Measurements from ENCODE around the gene GSTK1.
"Not testable (repeated sequence)": the region's sequence is repeated elsewhere in the genome, so short reads cannot be mapped to it uniquely, and the experiment has no call there.

GSTK1 gene

DNA sequence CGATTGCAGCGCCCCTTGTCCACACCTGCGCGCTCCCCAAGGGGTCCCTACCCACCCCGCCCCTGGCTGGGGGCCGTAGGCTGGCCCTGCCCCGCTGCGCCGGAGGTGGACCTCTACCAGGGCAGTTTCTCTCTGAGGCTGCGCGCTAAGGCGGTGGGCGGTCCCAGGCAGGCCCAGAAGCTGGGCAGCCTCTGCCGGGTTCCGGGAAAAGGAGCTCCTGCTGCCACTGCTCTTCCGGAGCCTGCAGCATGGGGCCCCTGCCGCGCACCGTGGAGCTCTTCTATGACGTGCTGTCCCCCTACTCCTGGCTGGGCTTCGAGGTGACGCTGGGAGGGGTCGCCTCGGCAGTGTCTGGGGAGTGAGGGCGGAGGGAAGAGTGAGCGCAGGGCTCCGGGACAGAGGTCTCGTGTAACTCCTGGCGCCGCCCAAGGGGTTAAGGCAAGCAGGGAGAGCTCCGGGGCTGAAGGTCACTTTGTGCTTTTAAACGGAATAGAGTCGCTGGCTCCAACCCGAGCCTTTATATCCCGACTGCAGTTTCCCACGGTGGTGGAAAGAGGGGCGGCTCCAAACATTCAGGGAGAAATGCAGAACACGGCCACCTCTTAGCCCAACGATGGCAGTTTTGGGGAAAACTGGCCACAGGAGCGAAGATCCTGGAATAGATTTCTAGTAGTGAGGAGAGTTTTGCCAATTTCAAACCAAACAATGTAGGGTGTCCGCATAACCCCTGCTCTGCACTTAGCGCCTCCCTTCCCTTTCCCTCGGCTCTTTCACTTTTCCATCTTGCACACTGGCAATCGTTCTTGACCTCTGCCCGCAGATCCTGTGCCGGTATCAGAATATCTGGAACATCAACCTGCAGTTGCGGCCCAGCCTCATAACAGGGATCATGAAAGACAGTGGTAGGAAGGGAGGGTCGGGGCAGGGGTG, at the start of gene GSTK1:
GSTK1 (plus strand) TSS at position 176 of the 930 bp plus-strand sequence; CDS start at position 249, 73 bp downstream.
- H3K4me3 ChIP-seq (ENCODE audit: low read depth, low read length): peak within 1 kb of the TSS; percentile 78
- TF ChIP-seq, protein P1, sequence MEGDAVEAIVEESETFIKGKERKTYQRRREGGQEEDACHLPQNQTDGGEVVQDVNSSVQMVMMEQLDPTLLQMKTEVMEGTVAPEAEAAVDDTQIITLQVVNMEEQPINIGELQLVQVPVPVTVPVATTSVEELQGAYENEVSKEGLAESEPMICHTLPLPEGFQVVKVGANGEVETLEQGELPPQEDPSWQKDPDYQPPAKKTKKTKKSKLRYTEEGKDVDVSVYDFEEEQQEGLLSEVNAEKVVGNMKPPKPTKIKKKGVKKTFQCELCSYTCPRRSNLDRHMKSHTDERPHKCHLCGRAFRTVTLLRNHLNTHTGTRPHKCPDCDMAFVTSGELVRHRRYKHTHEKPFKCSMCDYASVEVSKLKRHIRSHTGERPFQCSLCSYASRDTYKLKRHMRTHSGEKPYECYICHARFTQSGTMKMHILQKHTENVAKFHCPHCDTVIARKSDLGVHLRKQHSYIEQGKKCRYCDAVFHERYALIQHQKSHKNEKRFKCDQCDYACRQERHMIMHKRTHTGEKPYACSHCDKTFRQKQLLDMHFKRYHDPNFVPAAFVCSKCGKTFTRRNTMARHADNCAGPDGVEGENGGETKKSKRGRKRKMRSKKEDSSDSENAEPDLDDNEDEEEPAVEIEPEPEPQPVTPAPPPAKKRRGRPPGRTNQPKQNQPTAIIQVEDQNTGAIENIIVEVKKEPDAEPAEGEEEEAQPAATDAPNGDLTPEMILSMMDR (IDR thresholded peaks at IDR 0.05; ENCODE audit: control insufficient read depth, extremely low read depth, insufficient read depth): no peak
- DNase-seq (ENCODE audit: low read depth): no peak

DNA sequence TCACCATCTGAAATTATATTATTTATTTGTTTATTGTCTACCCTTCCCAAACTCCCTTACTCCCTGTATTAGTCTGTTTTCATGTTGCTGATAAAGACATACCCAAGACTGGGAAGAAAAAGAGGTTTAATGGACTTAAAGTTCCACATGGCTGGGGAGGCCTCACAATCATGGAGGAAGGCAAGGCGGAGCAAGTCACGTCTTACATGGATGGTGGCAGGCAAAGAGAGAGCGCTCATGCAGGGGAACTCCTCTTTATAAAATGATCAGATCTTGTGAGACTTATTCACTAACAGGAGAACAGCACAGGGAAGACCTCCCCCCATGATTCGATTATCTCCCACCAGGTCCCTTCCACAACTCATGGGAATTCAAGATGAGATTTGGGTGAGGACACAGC, 49.8 kb upstream of the GSTK1 start:
- H3K4me3 ChIP-seq (ENCODE audit: low read depth, low read length); DNase-seq (ENCODE audit: low read depth): not testable (repeated sequence)

DNA sequence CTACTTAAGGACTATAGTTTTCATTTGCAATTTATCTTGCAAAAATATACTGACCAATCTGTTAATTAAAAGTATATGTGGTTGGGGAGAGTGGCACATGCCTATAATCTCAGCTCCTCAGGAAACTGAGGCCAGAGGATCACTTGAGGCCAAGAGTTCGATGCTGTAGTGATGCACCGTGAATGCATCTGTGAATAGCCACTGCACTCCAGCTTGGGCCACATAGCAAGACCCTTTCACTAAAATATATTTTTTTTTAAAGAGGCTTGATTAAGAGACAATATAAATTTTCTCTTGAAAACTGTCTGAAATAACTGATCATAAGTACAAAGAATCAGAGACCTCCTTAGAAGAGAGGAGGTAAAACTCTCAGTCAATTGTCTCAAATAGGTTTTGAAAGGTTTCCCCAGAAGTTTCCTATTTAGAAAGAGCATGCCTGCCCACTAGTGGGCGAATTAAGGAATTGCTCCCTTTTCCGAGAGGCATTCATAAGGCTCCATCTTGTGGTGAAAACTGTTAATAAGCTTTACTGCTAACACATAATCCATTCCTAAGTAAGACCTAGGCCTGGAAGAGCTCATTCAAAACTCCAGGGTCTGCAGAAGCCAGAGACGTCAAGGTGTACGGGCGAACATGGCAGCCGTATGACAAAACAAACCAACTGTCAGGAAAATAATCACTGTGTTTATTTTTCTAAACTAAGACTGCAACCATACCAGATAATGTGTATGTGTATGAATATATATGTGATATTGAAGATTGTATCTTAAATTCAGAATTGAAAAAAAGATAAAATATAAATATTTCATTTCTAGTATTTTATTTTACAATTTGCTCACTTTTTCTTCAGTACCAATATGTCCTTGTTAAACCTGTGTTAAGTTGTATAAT, 48.2 kb upstream of the GSTK1 start:
- DNase-seq (ENCODE audit: low read depth): peak; percentile 65
- TF ChIP-seq, protein P1 (IDR thresholded peaks at IDR 0.05; ENCODE audit: control insufficient read depth, extremely low read depth, insufficient read depth): peak; percentile 100
- no peak overlapping the region for H3K4me3 ChIP-seq (ENCODE audit: low read depth, low read length)

DNA sequence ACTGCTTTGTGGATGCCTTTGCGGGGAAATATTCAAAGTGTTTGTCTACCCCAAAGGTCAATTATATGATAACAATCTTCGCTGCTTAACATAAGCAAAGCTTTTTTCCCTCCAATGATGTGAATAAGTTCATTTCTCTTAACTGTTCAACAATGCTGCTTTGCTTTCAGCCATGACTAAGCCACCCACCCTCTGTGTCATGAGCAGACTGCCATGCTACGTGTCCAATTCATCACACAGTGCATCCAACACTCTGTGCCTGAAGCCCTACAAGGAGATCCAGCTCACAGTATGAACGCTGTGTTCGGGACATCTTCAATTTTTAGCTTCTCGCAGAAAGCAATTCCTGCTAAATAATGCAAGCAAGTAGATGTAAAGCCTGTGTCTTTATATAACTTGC, 47.1 kb upstream of the GSTK1 start:
- TF ChIP-seq, protein P1 (IDR thresholded peaks at IDR 0.05; ENCODE audit: control insufficient read depth, extremely low read depth, insufficient read depth): no peak
- H3K4me3 ChIP-seq (ENCODE audit: low read depth, low read length): no peak overlapping the region
- DNase-seq (ENCODE audit: low read depth): no peak

DNA sequence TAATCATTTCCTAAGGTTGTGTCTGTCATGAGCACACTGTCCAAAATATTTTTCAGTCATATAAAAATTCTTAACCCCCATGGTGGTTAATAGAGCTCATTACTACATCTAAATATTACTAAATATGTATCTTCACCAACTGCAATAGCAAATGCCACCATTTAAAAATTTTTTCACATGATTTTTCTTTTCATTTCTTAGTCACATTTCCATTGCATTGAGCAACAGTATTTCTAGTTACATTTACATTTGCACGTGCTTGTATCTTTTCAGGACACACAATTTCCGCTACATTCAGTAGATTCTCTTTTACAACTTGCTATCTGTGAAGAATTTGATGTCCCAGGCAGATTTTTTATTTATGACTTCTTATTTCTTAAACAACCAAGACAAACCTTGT, 46.6 kb upstream of the GSTK1 start:
- TF ChIP-seq, protein P1 (IDR thresholded peaks at IDR 0.05; ENCODE audit: control insufficient read depth, extremely low read depth, insufficient read depth): no peak

DNA sequence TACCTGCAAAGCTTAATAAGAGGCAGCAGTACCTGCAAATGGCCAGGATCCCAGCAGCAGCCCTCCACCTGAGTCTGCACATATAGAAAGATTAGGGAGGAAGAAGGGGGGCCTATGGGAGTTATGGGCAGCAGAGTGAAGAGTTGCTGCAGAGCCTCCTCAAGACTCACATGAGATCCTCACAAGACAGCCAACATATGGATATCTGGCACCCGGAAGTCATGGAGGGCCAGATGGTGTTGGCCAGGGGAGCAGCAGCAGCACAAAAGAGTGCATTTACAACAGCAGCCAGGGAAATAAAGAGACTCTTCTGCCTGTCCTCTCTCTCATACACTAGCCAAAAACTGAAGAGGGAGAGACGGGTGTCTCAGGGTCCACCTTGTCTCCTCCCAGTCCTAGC, 45.4 kb upstream of the GSTK1 start:
- H3K4me3 ChIP-seq (ENCODE audit: low read depth, low read length): no peak overlapping the region
- no peak for DNase-seq (ENCODE audit: low read depth)
- TF ChIP-seq, protein P1 (IDR thresholded peaks at IDR 0.05; ENCODE audit: control insufficient read depth, extremely low read depth, insufficient read depth): no peak

More for the DNA sequence above, 46.6 kb upstream of the GSTK1 start:
- no peak overlapping the region for H3K4me3 ChIP-seq (ENCODE audit: low read depth, low read length)
- no peak for DNase-seq (ENCODE audit: low read depth)

DNA sequence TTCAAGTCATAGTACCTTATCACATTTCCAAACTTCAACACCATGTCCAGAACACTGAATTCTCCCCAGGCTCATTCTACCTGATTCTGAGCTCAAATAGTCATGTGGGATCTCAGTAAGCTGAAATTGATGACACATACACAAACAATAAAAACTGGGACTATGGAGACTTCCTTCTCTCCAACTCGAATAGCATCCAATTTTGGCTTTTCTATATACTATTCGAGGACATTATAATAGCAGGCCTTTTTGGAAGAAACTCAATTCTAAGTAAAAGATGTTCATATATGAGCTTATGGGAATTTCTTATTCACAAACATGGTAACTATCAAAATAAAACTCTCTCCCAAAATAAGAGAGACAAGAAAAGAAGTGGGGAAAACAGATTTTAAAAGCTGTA, 42.0 kb upstream of the GSTK1 start:
- no peak for DNase-seq (ENCODE audit: low read depth)
- TF ChIP-seq, protein P1 (IDR thresholded peaks at IDR 0.05; ENCODE audit: control insufficient read depth, extremely low read depth, insufficient read depth): no peak
- no peak overlapping the region for H3K4me3 ChIP-seq (ENCODE audit: low read depth, low read length)

Data from LNCaP clone FGC (cell line).